ENCODE results near the gene PEX6.

DNA sequence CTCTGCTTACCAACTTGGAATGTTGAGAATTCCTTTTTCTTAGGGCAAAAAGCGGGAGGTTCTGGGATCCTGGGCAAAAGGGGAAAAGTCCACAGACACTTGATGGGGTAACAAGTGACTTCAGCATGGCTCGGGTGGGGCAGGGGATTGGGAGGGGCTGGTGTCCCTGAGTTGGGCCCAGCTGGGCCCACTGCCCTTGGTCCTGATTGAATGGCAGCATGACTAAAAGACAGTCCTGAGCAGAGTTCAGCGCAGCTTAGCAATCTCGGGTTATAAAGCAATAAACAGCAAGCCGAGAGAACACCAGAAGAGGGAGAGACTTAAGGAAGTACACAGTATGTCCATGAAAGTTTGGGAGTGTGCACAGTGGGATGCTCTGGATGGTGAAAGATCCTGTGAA, 10.9 kb upstream of the PEX6 start:
- TF ChIP-seq EZH2 (IDR thresholded peaks at IDR 0.05) (no peak), POLR2AphosphoS5 (IDR thresholded peaks at IDR 0.05; ENCODE audit: borderline replicate concordance, low read depth, low read length) (no peak)

Measured in SK-N-MC (cell line).